GM23248 (cell line): ENCODE results near the gene CCL28. TPM values are rescaled to one million over a fixed set of nuclear protein-coding genes. Genes with fewer than 3 reads are reported as not detected.

Experiments used
- DNase-seq: peaks from one replicate; pipeline ENCODE4 v3.0.0-alpha.2; 2015
- H2AFZ ChIP-seq: fragments of 200-600 bp; sonication (generic); 2 replicates; pipeline ENCODE4 v1.6.1; 2016; ENCODE audit warnings: antibody characterized with exemption
- H3F3A ChIP-seq: fragments of 200-600 bp; sonication (generic); 2 replicates; pipeline ENCODE4 v1.6.1; 2016; ENCODE audit warnings: mild to moderate bottlenecking, antibody characterized with exemption, mixed run types; ENCODE audit not compliant: insufficient read depth
- H3K27ac ChIP-seq: fragments of 200-600 bp; sonication (generic); 2 replicates; pipeline ENCODE4 v1.5.1; 2016; ENCODE audit warnings: mild to moderate bottlenecking
- H3K27me3 ChIP-seq: fragments of 200-600 bp; sonication (generic); replicated peaks from 2 replicates; pipeline ENCODE4 v1.6.1; 2016; ENCODE audit warnings: mild to moderate bottlenecking; ENCODE audit not compliant: insufficient read depth
- H3K36me3 ChIP-seq: fragments of 200-600 bp; sonication (generic); 2 replicates; pipeline ENCODE4 v1.6.1; 2016; ENCODE audit warnings: low read depth, mild to moderate bottlenecking
- H3K4me1 ChIP-seq: fragments of 200-600 bp; sonication (generic); 2 replicates; pipeline ENCODE4 v1.6.1; 2016; ENCODE audit warnings: mild to moderate bottlenecking; ENCODE audit not compliant: insufficient read depth
- H3K4me2 ChIP-seq: fragments of 200-600 bp; sonication (generic); one replicate; pipeline ENCODE4 v1.6.1; 2016; ENCODE audit warnings: mild to moderate bottlenecking; ENCODE audit not compliant: unreplicated experiment
- H3K4me3 ChIP-seq: fragments of 200-600 bp; sonication (generic); 2 replicates; pipeline ENCODE4 v1.5.1; 2016; ENCODE audit warnings: mild to moderate bottlenecking
- H3K79me2 ChIP-seq: fragments of 200-600 bp; sonication (generic); 2 replicates; pipeline ENCODE4 v1.6.1; 2016; ENCODE audit warnings: mild to moderate bottlenecking; ENCODE audit not compliant: insufficient read depth
- H3K9ac ChIP-seq: fragments of 200-600 bp; sonication (generic); 2 replicates; pipeline ENCODE4 v1.6.1; 2016; ENCODE audit warnings: mild to moderate bottlenecking
- H3K9me2 ChIP-seq: fragments of 200-600 bp; sonication (generic); 2 replicates; pipeline ENCODE4 v1.6.1; 2016; ENCODE audit warnings: mixed run types, mild to moderate bottlenecking, moderate library complexity; ENCODE audit not compliant: insufficient read depth
- H3K9me3 ChIP-seq: fragments of 200-600 bp; sonication (generic); one replicate; pipeline ENCODE4 v1.6.1; 2017; ENCODE audit warnings: low read depth
- H4K20me1 ChIP-seq: fragments of 200-600 bp; sonication (generic); 2 replicates; pipeline ENCODE4 v1.6.0; 2016; ENCODE audit not compliant: insufficient read depth
- EZH2 ChIP-seq: fragments of 200-600 bp; sonication (generic); IDR thresholded peaks from 2 replicates; pipeline ENCODE4 v1.6.1; 2018; ENCODE audit warnings: antibody characterized with exemption, mild to moderate bottlenecking; ENCODE audit not compliant: insufficient read depth, poor library complexity, severe bottlenecking
- EZH2phosphoT487 ChIP-seq: fragments of 200-600 bp; sonication (generic); IDR thresholded peaks from 2 replicates; pipeline ENCODE4 v1.6.1; 2018; ENCODE audit warnings: antibody characterized with exemption, moderate library complexity, mild to moderate bottlenecking, low read depth; ENCODE audit not compliant: insufficient read depth
- WGBS, 2 experiments: methylation state at CpG; one replicate each; pipeline ENCODE4 v1.1.6; 2015 to 2017; ENCODE audit warnings: low lambda C conversion rate in 2 of 2, low coverage in 1 of 2; ENCODE audit errors: missing lambda C conversion rate in 2 of 2; 5-methylcytosine and 5-hydroxymethylcytosine counted together
- in situ Hi-C: fragments of 300-500 bp; cut with MboI; formaldehyde crosslinking; loops from 2 replicates; pipeline ENCODE4 v1.15.0; 2020
- polyA plus RNA-seq: library from polyadenylated mRNA; unstranded; fragments of >200 nt; fragmentation: Nextera tagmentation; extraction: Ambion mirVana; gene quantifications from 2 replicates; pipeline ENCODE4 v1.2.1, GENCODE V29; 2016
- total RNA-seq: library from RNA; depleted of rRNA; stranded (reverse); fragments of >200 nt; shearing (Covaris generic); gene quantifications from 2 replicates; pipeline ENCODE4 v1.2.3, GENCODE V29; 2014

The CCL28 gene
- total and polyA plus RNA-seq, 2 experiments from 2014 or later, result 1.3 to 1.4 TPM

DNA sequence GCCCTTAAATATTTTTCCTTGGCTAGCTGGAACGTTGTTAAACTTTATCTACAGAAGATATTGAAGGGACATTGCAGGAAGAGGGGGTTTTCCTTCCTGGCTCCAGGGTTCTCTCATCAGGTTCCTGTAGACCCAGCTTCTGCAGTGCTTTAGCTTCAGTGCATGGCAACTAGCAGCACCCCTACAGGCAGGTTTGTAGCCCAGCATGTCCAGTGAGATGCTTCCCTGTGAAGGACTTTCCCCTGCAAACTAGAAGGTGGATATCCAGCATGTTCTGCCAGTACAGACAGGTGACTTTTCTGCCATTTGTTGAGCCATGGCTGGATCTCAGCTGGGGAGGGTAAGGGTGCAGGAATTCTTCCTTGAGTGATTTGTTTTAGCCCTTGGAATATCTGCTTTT lies 10.4 kb downstream of the CCL28 start:
- H3K79me2 ChIP-seq, result no peaks in the 10 kb centered on the region
- no peaks in the 10 kb centered on the region for H3K9me3 ChIP-seq
- no peaks in the 10 kb centered on the region for H4K20me1 ChIP-seq
- H3K27me3 ChIP-seq, result peaks cover 6% of the 10 kb centered on the region; the same call in 1 of the 2 replicates
- H3K9me2 ChIP-seq, result no peaks in the 10 kb centered on the region
- no peak overlapping the region for H2AFZ ChIP-seq
- no peak overlapping the region for H3K9ac ChIP-seq
- in situ Hi-C loops, result no loop called here
- H3K4me3 ChIP-seq, result no peak overlapping the region
- no peaks in the 10 kb centered on the region for H3K36me3 ChIP-seq
- peak; percentile 35 for DNase-seq
- H3K4me1 ChIP-seq, result no peaks in the 10 kb centered on the region
- TF ChIP-seq EZH2phosphoT487 (no peak), EZH2 (no peak)
- 37 to 48% methylated on average over 1 of the region's 1 CpG for WGBS, 2 experiments
- no peak overlapping the region for H3K27ac ChIP-seq
- H3K4me2 ChIP-seq, result no peak overlapping the region
- no peaks in the 10 kb centered on the region for H3F3A ChIP-seq

DNA sequence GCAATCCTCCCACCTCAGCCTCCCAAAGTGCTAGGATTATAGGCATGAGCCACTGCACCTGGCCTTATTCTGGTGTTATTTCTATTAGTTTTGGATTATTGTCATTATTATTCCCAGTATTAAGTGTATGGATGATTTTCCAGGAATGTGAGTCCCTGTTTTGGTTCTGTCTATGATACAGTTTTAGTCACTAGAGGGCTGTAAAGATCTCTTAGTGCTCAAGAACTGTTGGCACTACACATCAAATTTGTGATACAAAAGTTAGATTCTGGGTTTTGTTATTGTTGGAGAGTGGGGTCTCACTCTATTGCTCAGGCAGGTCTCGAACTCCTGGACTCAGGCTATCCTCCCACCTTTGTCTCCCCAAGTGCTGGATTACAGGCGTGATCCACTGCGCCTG lies 12.1 kb downstream of the CCL28 start:
- no peak for TF ChIP-seq EZH2phosphoT487
- no peak for TF ChIP-seq EZH2
- H3K79me2 ChIP-seq, result no peaks in the 10 kb centered on the region
- H3F3A ChIP-seq, result no peaks in the 10 kb centered on the region
- no peak overlapping the region for H3K4me2 ChIP-seq
- H4K20me1 ChIP-seq, result no peaks in the 10 kb centered on the region
- in situ Hi-C loops, result no loop called here
- DNase-seq, result peak; percentile 39
- H3K27ac ChIP-seq, result no peak overlapping the region
- H2AFZ ChIP-seq, result no peak overlapping the region; the same call in 1 of the 2 replicates
- H3K9ac ChIP-seq, result no peak overlapping the region
- WGBS, 2 experiments, result 52 to 54% methylated on average over 3 of the region's 3 CpGs
- no peaks in the 10 kb centered on the region for H3K36me3 ChIP-seq
- no peaks in the 10 kb centered on the region for H3K4me1 ChIP-seq
- H3K4me3 ChIP-seq, result no peak overlapping the region
- no peaks in the 10 kb centered on the region for H3K9me2 ChIP-seq
- no peaks in the 10 kb centered on the region for H3K9me3 ChIP-seq
- peaks cover 6% of the 10 kb centered on the region; the same call in 1 of the 2 replicates for H3K27me3 ChIP-seq

DNA sequence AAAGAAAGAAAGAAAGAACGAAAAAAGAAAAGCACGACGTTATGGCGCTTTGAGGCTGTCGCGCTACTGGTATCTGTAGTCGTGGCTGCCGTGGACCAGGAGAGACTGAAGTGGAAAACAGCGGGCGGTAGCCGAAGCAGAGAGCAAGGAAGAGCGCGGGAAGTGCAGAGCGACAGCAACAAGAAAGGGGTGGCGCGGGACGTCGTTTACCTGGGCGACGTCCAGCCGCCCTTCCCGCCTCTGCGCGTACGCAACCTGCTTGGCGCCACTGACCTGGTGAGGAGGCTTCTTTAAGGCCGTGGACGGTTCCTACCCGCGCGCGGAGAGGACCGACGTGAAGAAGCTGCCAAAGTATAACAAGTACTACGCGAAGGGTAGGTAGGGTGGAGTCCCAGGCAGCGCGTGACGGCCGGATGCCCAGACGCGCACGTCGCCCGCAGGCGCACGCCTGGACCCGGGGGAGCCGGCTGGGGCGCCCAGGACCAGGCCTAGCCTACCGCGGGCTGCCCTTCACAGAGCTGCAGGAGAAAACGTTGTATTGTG lies 15.4 kb downstream of the CCL28 start:
- H3K79me2 ChIP-seq, result no peaks in the 10 kb centered on the region
- in situ Hi-C loops, result loop anchor here (10.0 to 25.0 kb wide), 2 partner anchors 172 to 485 kb away; no protein-coding TSS in a partner anchor

DNA sequence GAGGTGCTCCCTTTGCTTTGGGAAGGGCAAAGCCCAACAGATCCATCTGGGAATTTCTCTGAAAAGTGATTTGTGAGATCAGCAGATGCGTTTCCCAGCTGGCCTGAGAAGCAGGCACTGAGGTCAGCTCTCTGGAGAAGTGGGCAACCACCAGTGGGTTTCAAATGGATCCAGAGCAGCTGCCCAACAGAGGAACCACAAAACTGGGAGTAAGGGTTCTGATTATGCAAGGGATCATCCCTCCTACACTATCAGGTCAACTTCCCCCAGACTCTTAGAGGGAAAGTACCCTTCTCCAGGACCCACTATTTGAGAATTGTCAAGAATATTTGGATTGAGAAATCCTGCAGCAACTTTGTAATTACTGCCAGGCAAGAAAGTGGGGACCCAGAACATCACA lies 21.7 kb downstream of the CCL28 start:
- Histone ChIP-seq H3K27me3 (no peaks in the 10 kb centered on the region), H3K4me2 (no peak overlapping the region), H3K4me1 (no peaks in the 10 kb centered on the region), H3K9me2 (no peaks in the 10 kb centered on the region), H3K27ac (no peak overlapping the region), H3K36me3 (no peaks in the 10 kb centered on the region), H3K4me3 (no peak overlapping the region), H4K20me1 (no peaks in the 10 kb centered on the region), H3K79me2 (no peaks in the 10 kb centered on the region), H2AFZ (no peak overlapping the region), H3F3A (no peaks in the 10 kb centered on the region), H3K9ac (no peak overlapping the region), H3K9me3 (no peaks in the 10 kb centered on the region)
- 79 to 92% methylated on average over 1 of the region's 1 CpG for WGBS, 2 experiments
- TF ChIP-seq EZH2phosphoT487, result no peak
- DNase-seq, result no peak
- in situ Hi-C loops, result loop anchor here (10.0 to 25.0 kb wide), 2 partner anchors 166 to 478 kb away; no protein-coding TSS in a partner anchor

More for the DNA sequence above, 15.4 kb downstream of the CCL28 start:
- Histone ChIP-seq H3F3A (no peaks in the 10 kb centered on the region), H3K9me3 (no peaks in the 10 kb centered on the region), H3K4me3 (peak overlapping the region; percentile 76), H3K27ac (no peak overlapping the region), H3K36me3 (no peaks in the 10 kb centered on the region), H3K4me2 (peak overlapping the region; percentile 77), H2AFZ (peak overlapping the region; percentile 92), H4K20me1 (no peaks in the 10 kb centered on the region), H3K27me3 (no peaks in the 10 kb centered on the region; the same call in 1 of the 2 replicates), H3K9me2 (no peaks in the 10 kb centered on the region), H3K4me1 (no peaks in the 10 kb centered on the region), H3K9ac (peak overlapping the region; percentile 67)
- peak; percentile 62 for DNase-seq
- TF ChIP-seq EZH2phosphoT487 (no peak), EZH2 (no peak)
- 6 to 8% methylated on average over 53 of the region's 53 CpGs for WGBS, 2 experiments
